NB4 (cell line): ENCODE data around the gene MED22.

Experiments
- DNase-seq: peaks from one replicate; pipeline ENCODE4 v3.0.0; 2010; ENCODE audit warnings: low read depth
- H3K4me3 ChIP-seq: one replicate; pipeline ENCODE4 v1.5.1; 2011; ENCODE audit warnings: mild to moderate bottlenecking, low read depth, low read length, moderate library complexity
- CTCF ChIP-seq: IDR thresholded peaks from one replicate; pipeline ENCODE4 v1.5.1; 2012; ENCODE audit warnings: low read depth, low read length
- MAX ChIP-seq: IDR thresholded peaks from 2 replicates; pipeline ENCODE4 v1.6.1; 2011; ENCODE audit warnings: low read depth, low read length
- MYC ChIP-seq: IDR thresholded peaks from 2 replicates; pipeline ENCODE4 v1.6.1; 2011; ENCODE audit warnings: low read depth, low read length
- POLR2A ChIP-seq: IDR thresholded peaks from 2 replicates; pipeline ENCODE4 v1.6.1; 2011; ENCODE audit warnings: mild to moderate bottlenecking; ENCODE audit not compliant: insufficient read length; ENCODE audit errors: extremely low read depth

Gene MED22

GRCh38 chr9:133315997-133316396, 31.9 kb downstream of the MED22 start:
- TF ChIP-seq CTCF (no peak), POLR2A (no peak), MAX (no peak), MYC (no peak)
- no peak for DNase-seq
- H3K4me3 ChIP-seq, result no peak overlapping the region

DNA sequence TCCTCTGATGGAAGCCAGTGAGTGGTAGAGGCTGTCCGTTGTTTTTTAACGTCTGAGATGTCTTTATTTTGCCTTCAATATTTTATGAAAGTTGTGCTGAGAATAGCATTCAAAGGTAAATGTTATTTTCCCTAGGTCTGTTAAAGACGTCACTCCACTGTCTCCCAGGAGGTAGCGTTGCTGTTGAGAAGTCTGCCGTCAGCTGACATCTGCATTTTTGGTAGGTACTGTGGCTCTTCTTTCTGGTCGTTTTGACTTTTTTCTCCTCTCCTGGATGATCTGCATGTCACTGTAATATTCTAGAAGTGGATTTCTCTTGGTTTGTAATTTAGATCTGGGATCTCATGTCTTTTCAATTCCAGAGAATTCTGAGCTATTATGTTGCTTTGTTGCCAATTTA, 38.3 kb downstream of the MED22 start:
- no peak overlapping the region for H3K4me3 ChIP-seq
- DNase-seq, result no peak
- TF ChIP-seq CTCF, result no peak
- no peak for TF ChIP-seq MYC
- no peak for TF ChIP-seq POLR2A
- TF ChIP-seq MAX, result no peak

DNA sequence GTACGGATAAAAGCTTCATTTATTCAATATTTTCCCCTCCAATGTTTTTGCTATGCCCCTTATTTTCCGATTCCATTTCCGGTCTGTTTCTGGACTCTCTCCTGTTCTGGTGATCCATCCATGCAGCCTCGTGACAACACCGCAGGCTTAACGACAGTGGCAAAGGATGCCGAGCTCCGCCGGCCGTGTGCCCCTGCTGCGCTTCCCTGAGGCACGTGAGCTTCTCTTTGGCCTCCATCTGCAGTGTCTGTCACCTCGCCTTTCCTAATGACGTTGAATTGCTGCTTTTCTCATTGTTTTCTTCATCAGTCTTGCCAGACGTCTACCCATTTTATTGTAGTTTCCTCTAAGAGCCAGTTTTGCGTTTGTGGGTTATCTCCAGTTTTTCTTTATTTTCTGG, 40.6 kb downstream of the MED22 start:
- DNase-seq, result no peak
- TF ChIP-seq POLR2A (no peak), CTCF (no peak), MYC (no peak), MAX (no peak)
- H3K4me3 ChIP-seq, result no peak overlapping the region

GRCh38 chr9:133306242-133307204, 41.4 kb downstream of the MED22 start:
- TF ChIP-seq CTCF, result no peak
- no peak for TF ChIP-seq POLR2A
- TF ChIP-seq MYC, result no peak
- TF ChIP-seq MAX, result no peak
- no peak overlapping the region for H3K4me3 ChIP-seq
- DNase-seq, result peak; percentile 46

GRCh38 chr9:133305731-133306130, 42.2 kb downstream of the MED22 start:
- H3K4me3 ChIP-seq, result no peak overlapping the region
- DNase-seq, result no peak
- no peak for TF ChIP-seq CTCF
